ENCODE measurements around the gene EPN2.

The EPN2 gene

GRCh38 chr17:19377602-19378415 is 140.6 kb downstream of the EPN2 start:
- TF ChIP-seq, protein P1, sequence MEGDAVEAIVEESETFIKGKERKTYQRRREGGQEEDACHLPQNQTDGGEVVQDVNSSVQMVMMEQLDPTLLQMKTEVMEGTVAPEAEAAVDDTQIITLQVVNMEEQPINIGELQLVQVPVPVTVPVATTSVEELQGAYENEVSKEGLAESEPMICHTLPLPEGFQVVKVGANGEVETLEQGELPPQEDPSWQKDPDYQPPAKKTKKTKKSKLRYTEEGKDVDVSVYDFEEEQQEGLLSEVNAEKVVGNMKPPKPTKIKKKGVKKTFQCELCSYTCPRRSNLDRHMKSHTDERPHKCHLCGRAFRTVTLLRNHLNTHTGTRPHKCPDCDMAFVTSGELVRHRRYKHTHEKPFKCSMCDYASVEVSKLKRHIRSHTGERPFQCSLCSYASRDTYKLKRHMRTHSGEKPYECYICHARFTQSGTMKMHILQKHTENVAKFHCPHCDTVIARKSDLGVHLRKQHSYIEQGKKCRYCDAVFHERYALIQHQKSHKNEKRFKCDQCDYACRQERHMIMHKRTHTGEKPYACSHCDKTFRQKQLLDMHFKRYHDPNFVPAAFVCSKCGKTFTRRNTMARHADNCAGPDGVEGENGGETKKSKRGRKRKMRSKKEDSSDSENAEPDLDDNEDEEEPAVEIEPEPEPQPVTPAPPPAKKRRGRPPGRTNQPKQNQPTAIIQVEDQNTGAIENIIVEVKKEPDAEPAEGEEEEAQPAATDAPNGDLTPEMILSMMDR (conservative IDR thresholded peaks at IDR 0.05; ENCODE audit: low read depth, low read length), result peak; percentile 6
- H3K4me3 ChIP-seq (ENCODE audit: low read depth, low read length), result peak overlapping the region; percentile 86
- DNase-seq (ENCODE audit: low read depth), result peak; percentile 100

- peak within 1 kb of the TSS; percentile 86 for H3K4me3 ChIP-seq (ENCODE audit: low read depth, low read length)
- DNase-seq (ENCODE audit: low read depth), result no peak
- TF ChIP-seq, protein P1 (conservative IDR thresholded peaks at IDR 0.05; ENCODE audit: low read depth, low read length), result no peak
Observed at GRCh38 chr17:19378416-19379360, 141.5 kb downstream of the EPN2 start, which contains the start of gene MAPK7. MAPK7 (plus strand) TSS chr17:19378498; CDS start chr17:19378901, 403 bp downstream.

- TF ChIP-seq, protein P1 (conservative IDR thresholded peaks at IDR 0.05; ENCODE audit: low read depth, low read length), result no peak
- DNase-seq (ENCODE audit: low read depth), result no peak
- H3K4me3 ChIP-seq (ENCODE audit: low read depth, low read length), result peak overlapping the region; percentile 86
Observed at GRCh38 chr17:19379361-19380065, 142.3 kb downstream of the EPN2 start.

DNA sequence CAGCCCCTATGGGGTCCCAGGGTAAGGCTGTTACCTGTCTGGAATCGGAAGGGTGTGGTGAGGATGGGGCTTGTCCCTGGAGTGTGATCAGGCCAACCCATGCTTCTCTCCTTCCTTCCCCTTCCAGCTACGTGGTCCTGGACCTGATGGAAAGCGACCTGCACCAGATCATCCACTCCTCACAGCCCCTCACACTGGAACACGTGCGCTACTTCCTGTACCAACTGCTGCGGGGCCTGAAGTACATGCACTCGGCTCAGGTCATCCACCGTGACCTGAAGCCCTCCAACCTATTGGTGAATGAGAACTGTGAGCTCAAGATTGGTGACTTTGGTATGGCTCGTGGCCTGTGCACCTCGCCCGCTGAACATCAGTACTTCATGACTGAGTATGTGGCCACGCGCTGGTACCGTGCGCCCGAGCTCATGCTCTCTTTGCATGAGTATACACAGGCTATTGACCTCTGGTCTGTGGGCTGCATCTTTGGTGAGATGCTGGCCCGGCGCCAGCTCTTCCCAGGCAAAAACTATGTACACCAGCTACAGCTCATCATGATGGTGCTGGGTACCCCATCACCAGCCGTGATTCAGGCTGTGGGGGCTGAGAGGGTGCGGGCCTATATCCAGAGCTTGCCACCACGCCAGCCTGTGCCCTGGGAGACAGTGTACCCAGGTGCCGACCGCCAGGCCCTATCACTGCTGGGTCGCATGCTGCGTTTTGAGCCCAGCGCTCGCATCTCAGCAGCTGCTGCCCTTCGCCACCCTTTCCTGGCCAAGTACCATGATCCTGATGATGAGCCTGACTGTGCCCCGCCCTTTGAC is 143.5 kb downstream of the EPN2 start:
- H3K4me3 ChIP-seq (ENCODE audit: low read depth, low read length), result no peak overlapping the region
- TF ChIP-seq, protein P1 (conservative IDR thresholded peaks at IDR 0.05; ENCODE audit: low read depth, low read length), result no peak
- DNase-seq (ENCODE audit: low read depth), result no peak

DNA sequence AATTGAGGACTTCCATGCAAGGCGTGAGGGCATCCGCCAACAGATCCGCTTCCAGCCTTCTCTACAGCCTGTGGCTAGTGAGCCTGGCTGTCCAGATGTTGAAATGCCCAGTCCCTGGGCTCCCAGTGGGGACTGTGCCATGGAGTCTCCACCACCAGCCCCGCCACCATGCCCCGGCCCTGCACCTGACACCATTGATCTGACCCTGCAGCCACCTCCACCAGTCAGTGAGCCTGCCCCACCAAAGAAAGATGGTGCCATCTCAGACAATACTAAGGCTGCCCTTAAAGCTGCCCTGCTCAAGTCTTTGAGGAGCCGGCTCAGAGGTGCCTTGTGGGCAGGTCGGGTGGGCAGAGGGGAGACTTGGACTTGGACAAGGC is 144.2 kb downstream of the EPN2 start:
- TF ChIP-seq, protein P1 (conservative IDR thresholded peaks at IDR 0.05; ENCODE audit: low read depth, low read length), result no peak
- no peak overlapping the region for H3K4me3 ChIP-seq (ENCODE audit: low read depth, low read length)
- DNase-seq (ENCODE audit: low read depth), result no peak
